NCI-H1105 treated with DMSO at 0.1 percent for 48 hours (cell line): Measurements from ENCODE around the gene GRM3.
A peak's percentile ranks its signal among the peaks of the same experiment; 100 is the strongest.

Experiments
- DNase-seq: peaks from one replicate; lab custom pipeline; 2025; lab: John Stamatoyannopoulos, UW

The GRM3 gene

GRCh38 chr7:86904949-86905834 is 261.5 kb downstream of the GRM3 start:
- DNase-seq: no peak

DNA sequence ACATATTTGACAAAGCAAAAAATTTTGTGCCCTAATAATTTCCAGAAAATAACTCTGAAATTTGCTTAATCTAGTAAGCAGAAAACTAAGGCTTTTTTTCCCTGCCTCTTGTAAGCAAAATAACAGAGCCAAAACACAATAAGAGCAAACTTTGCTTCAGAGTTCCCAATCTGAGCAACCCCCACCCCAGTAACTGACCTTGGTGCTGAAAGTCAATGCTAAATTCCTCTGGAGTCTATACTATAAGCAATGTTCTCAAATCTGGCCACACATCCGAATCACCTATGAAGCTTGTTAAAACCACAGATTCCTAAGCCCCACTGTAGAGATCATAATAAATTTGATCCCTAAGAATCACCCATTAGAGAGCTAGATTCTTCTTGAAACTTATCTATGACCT is 265.2 kb downstream of the GRM3 start:
- DNase-seq: no peak

DNA sequence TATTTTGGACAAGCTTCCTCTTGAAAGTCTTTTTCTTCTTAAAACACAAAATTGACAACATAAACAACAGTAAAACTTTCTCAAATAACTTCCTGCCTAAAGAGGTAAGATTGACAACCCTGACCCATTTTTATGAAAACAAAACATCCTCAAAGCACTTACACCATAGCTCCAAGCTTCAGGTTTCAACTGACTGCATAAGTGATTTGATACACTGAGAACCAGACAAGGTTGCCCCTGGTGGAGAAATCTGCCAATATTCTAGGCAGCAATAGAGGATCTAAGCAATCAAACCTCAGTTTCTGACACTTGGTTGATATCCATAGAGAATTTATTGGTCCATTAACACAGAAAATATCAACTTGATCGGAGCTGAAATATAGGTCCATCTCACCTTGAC is 267.9 kb downstream of the GRM3 start:
- peak; percentile 19 for DNase-seq

GRCh38 chr7:86913709-86914108 is 270.0 kb downstream of the GRM3 start:
- no peak for DNase-seq
